Activated B cell treated with CpG ODN at 0.5 μM for 24 hours (primary cell): ENCODE measurements around the gene FMNL2. TPM values are rescaled to one million over a fixed set of nuclear protein-coding genes. Genes with fewer than 3 reads are reported as not detected.

Experiments used
- ATAC-seq: fragments of 200-7000 bp; cut with Tn5 transposase; one replicate; pipeline ENCODE4 v1.10.0; 2021; ENCODE audit warnings: low read depth, mild to moderate bottlenecking, moderate library complexity
- CTCF ChIA-PET: fragments of 350-600 bp; sonication (Branson Sonifier 250); formaldehyde crosslinking; loops from one replicate; lab custom pipeline; 2021; ENCODE audit warnings: antibody characterized with exemption; lab: Charles Lee
- POLR2A ChIA-PET: fragments of 350-600 bp; sonication (Branson Sonifier 250); formaldehyde crosslinking; loops from one replicate; lab custom pipeline; 2021; ENCODE audit warnings: antibody characterized with exemption; lab: Charles Lee
- DNase-seq: peaks from one replicate; pipeline ENCODE4 v3.0.0; 2022
- H3K27ac Mint-ChIP-seq: one replicate; pipeline ENCODE4 v1.8.0; 2020; ENCODE audit warnings: mixed read lengths
- H3K27me3 Mint-ChIP-seq: one replicate; pipeline ENCODE4 v1.8.0; 2021; ENCODE audit warnings: mixed read lengths
- H3K36me3 Mint-ChIP-seq: one replicate; pipeline ENCODE4 v1.8.0; 2021; ENCODE audit warnings: low read depth, mixed read lengths
- H3K4me1 Mint-ChIP-seq: one replicate; pipeline ENCODE4 v1.8.0; 2021; ENCODE audit warnings: mixed read lengths
- H3K4me3 Mint-ChIP-seq: one replicate; pipeline ENCODE4 v1.8.0; 2020; ENCODE audit warnings: mild to moderate bottlenecking, mixed read lengths
- H3K9me3 Mint-ChIP-seq: one replicate; pipeline ENCODE4 v1.8.0; 2020; ENCODE audit warnings: mixed read lengths
- intact Hi-C: fragments of 100-400 bp; cut with micrococcal nuclease; formaldehyde crosslinking; loops from one replicate; pipeline ENCODE4 v1.15.1; 2024
- total RNA-seq: library from RNA; stranded (reverse); gene quantifications from 2 replicates; pipeline ENCODE4 v1.2.3, GENCODE V29; 2022
- TF ChIP-seq, protein P1 (sequence below): fragments of 200-600 bp; IDR thresholded peaks from one replicate; pipeline ENCODE4 v1.8.0; 2022; ENCODE audit warnings: antibody characterized with exemption, mild to moderate bottlenecking

FMNL2 gene
- total RNA-seq, 1 donor from 2014 or later, result 4.0 TPM

DNA sequence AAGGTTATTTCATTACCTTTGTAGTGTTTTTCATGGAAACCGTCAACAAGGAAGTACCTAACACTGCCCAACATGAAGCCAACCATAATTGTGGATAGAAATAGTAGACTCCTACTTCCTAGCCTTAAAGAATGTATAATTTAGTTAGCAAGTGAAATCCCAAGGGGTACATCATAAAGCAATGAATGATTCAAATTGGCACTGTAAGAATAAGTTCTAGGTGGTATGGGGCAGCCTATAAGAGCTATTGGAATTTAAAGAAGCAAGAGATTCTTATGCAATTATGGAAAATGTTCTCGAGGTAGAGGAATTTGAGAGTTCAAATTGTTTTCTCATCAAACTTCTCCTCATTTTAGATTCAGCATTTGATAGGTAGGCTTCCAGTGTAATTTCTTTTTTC lies 157.9 kb downstream of the FMNL2 start:
- Mint-ChIP-seq H3K4me3 (no peak overlapping the region), H3K9me3 (no peaks in the 10 kb centered on the region), H3K27ac (no peak overlapping the region), H3K27me3 (no peaks in the 10 kb centered on the region), H3K4me1 (peaks cover 47% of the 10 kb centered on the region), H3K36me3 (no peaks in the 10 kb centered on the region)
- POLR2A ChIA-PET, result no interaction called here
- DNase-seq, result no peak
- no peak for ATAC-seq
- CTCF ChIA-PET, result no interaction called here
- TF ChIP-seq, protein P1, sequence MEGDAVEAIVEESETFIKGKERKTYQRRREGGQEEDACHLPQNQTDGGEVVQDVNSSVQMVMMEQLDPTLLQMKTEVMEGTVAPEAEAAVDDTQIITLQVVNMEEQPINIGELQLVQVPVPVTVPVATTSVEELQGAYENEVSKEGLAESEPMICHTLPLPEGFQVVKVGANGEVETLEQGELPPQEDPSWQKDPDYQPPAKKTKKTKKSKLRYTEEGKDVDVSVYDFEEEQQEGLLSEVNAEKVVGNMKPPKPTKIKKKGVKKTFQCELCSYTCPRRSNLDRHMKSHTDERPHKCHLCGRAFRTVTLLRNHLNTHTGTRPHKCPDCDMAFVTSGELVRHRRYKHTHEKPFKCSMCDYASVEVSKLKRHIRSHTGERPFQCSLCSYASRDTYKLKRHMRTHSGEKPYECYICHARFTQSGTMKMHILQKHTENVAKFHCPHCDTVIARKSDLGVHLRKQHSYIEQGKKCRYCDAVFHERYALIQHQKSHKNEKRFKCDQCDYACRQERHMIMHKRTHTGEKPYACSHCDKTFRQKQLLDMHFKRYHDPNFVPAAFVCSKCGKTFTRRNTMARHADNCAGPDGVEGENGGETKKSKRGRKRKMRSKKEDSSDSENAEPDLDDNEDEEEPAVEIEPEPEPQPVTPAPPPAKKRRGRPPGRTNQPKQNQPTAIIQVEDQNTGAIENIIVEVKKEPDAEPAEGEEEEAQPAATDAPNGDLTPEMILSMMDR, result no peak
- intact Hi-C loops, result no loop called here

DNA sequence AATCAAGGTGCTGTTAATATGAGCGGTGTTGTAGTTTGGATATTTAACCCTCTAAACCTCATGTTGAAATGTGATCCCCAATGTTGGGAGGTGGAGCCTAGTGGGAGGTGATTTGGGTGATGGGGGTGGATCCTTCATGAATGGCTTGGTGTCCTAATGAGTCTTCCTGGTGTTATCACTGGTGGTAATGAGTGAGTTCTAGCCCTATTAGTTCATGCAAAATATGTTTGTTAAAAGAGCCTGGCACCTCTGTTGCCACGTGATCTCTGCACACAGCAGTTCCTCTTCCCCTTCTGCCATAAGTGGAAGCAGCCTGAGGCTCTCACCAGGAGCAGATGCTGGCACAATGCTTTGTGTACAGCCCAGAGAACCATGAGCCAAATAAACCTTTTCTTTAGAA lies 158.4 kb downstream of the FMNL2 start:
- Mint-ChIP-seq H3K4me1 (peaks cover 46% of the 10 kb centered on the region), H3K36me3 (no peaks in the 10 kb centered on the region), H3K27ac (no peak overlapping the region), H3K4me3 (no peak overlapping the region), H3K9me3 (no peaks in the 10 kb centered on the region), H3K27me3 (no peaks in the 10 kb centered on the region)
- ATAC-seq, result peak; percentile 25
- TF ChIP-seq, protein P1, result no peak
- intact Hi-C loops, result no loop called here
- DNase-seq, result no peak
- ChIA-PET CTCF (no interaction called here), POLR2A (no interaction called here)

DNA sequence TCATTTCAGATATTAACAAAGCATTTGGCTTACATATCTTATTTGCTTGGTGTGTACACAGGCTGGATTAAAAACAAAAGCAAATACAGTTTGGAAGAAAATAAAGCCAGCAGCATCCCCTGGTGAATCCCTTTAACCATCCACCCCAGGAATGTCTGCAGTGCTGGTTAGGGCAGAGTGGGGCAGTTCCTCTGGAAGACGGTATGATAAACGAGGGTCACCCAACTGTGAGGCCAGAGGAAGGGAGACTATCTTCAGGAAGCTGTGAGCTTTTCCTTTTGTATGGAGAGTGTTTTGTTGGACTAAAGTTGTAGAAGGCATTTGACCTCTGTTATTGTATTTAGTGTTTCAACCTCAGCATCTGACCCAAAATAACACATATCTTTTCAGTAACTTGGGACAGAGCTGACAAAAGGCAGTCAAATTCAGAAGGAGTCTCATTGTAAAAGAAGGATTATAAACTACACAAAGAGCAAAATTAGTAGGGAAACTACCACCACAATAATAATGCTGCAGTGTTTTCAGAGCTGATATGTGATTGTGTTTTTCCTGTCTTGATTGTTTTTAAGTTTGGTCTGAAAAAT lies 159.1 kb downstream of the FMNL2 start:
- no peaks in the 10 kb centered on the region for H3K36me3 Mint-ChIP-seq
- POLR2A ChIA-PET, result no interaction called here
- H3K27me3 Mint-ChIP-seq, result no peaks in the 10 kb centered on the region
- TF ChIP-seq, protein P1, result no peak
- H3K9me3 Mint-ChIP-seq, result no peaks in the 10 kb centered on the region
- DNase-seq (no peak), ATAC-seq (no peak)
- intact Hi-C loops, result no loop called here
- peaks cover 52% of the 10 kb centered on the region for H3K4me1 Mint-ChIP-seq
- H3K27ac Mint-ChIP-seq, result no peak overlapping the region
- CTCF ChIA-PET, result no interaction called here
- H3K4me3 Mint-ChIP-seq, result no peak overlapping the region

DNA sequence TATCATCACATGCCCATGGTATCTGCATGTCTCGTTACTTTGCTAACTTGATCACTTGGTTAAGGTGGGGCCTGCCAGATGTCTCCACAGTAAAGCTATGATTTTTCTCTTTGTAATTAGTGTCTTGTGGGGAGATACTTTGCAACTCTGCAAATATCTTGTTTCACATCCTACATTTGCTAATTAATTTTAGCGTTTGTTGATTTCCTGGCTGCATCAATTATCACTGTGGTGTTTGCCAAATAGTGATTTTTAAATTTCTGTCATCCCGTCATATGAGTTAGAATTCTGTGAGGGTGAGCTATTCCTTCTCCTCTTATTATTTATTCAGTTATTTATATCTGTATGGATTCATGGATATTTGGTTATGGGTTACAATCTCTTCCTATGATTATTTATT lies 161.4 kb downstream of the FMNL2 start:
- H3K4me3 Mint-ChIP-seq, result no peak overlapping the region
- ATAC-seq (no peak), DNase-seq (no peak)
- CTCF ChIA-PET, result no interaction called here
- intact Hi-C loops, result loop anchor here (5.0 kb wide), 2 partner anchors 116 to 159 kb away; partner anchors contain the start of gene FMNL2
- POLR2A ChIA-PET, result no interaction called here
- no peaks in the 10 kb centered on the region for H3K36me3 Mint-ChIP-seq
- no peaks in the 10 kb centered on the region for H3K27me3 Mint-ChIP-seq
- H3K27ac Mint-ChIP-seq, result no peak overlapping the region
- H3K4me1 Mint-ChIP-seq, result peaks cover 53% of the 10 kb centered on the region
- no peaks in the 10 kb centered on the region for H3K9me3 Mint-ChIP-seq
- TF ChIP-seq, protein P1, result no peak

DNA sequence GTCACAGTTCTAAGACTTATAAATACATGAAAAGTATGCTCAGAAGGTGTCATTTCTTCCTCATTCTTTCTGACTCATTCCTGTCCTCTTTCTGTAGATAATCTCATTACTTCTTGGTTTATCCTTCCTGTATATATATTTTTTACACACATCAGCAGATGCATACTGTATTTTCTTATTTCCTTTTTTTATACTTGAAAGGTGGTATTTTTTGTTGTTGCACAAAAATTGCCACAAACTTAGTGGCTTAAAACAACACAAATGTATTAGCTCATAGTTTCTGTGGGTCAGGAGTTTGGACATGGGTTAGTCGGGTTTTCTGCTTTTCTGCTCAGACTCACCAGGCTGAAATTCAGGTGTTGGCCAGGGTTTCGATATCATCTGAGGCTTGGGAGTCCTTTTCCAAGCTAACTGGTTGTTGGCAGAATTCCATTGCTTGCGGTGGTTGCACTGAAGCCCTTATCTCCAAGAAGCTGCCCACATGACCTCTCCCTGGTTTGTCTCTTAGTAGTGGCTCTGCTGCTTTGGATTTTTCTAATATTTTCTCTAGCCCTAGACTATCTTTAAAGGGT lies 162.6 kb downstream of the FMNL2 start:
- ATAC-seq (peak; percentile 28), DNase-seq (no peak)
- Mint-ChIP-seq H3K27ac (no peak overlapping the region), H3K9me3 (no peaks in the 10 kb centered on the region), H3K36me3 (no peaks in the 10 kb centered on the region), H3K27me3 (no peaks in the 10 kb centered on the region), H3K4me3 (no peak overlapping the region), H3K4me1 (peaks cover 48% of the 10 kb centered on the region)
- TF ChIP-seq, protein P1, result no peak
- ChIA-PET POLR2A (no interaction called here), CTCF (no interaction called here)
- intact Hi-C loops, result loop anchor here (5.0 kb wide), 2 partner anchors 115 to 160 kb away; partner anchors contain the start of gene FMNL2
